HK-2 (cell line): ENCODE measurements around the gene SLC45A2.
"Not testable (repeated sequence)": the region's sequence is repeated elsewhere in the genome, so short reads cannot be mapped to it uniquely, and the experiment has no call there.

Source experiments
- DNase-seq: peaks from one replicate; pipeline ENCODE4 v3.0.0-alpha.2; 2018; ENCODE audit not compliant: unreplicated experiment

SLC45A2 gene, protein sequence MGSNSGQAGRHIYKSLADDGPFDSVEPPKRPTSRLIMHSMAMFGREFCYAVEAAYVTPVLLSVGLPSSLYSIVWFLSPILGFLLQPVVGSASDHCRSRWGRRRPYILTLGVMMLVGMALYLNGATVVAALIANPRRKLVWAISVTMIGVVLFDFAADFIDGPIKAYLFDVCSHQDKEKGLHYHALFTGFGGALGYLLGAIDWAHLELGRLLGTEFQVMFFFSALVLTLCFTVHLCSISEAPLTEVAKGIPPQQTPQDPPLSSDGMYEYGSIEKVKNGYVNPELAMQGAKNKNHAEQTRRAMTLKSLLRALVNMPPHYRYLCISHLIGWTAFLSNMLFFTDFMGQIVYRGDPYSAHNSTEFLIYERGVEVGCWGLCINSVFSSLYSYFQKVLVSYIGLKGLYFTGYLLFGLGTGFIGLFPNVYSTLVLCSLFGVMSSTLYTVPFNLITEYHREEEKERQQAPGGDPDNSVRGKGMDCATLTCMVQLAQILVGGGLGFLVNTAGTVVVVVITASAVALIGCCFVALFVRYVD

DNA sequence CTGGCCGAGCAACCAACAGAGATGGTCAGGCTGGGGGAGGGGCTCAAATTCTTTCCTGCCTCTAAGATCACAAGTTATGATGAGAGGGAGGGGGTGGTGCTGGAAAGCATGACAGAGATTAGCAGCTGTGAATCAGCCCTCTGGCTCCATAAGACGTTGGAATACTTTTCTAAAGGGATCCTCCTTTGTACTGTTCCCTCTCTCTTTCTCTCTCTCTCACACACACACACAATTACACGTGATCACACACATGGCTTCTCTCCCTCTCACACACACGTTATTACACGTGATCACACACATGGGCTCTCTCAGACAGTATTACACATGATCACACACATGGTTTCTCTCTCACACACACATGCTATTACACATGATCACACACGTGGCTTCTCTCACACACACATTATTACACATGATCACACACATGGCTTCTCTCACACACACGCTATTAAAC, at the start of gene SLC45A2:
SLC45A2 (minus strand) TSS at position 23 of the 454 bp plus-strand sequence. CDS start 110 bp downstream, outside the sequence.
- no peak for DNase-seq

DNA sequence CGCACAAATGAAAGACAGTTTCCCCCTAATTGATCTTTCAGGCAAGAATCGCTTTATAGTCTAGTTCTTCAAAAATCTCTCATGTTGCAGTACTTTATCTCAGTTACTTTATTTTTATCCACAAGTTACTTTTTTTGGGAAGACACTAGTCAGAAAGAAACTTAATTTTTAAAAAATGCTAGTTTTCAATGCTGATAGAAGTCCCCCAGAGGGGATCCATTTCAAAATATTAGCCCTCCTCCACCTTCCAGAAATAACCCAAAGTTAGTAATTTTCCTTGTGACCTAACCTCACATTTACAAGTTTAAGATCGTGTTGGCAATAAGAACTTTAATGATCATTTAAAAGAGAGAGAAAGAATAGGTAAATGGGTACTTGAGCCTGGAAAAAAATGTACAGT, 47.5 kb upstream of the SLC45A2 start:
- no peak for DNase-seq

DNA sequence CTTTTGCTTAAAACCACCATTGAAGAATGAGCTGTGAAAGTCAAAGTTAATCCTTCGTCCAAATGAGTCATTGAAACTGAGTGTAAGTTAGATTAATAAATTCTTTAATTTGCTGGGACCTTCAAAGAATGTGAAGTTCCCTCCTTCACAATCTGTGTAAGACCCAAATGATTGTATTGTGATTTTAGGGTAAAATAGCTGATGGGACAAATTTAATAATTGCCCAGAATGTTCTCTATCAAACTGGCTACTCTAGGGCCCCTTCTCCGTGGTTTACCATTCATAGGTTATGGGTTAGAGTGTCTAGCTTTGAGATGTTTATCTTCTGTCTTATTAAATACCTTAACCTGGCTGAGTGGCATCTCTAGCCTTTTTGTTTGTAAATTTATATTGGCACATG, 46.6 kb upstream of the SLC45A2 start:
- DNase-seq, result no peak

DNA sequence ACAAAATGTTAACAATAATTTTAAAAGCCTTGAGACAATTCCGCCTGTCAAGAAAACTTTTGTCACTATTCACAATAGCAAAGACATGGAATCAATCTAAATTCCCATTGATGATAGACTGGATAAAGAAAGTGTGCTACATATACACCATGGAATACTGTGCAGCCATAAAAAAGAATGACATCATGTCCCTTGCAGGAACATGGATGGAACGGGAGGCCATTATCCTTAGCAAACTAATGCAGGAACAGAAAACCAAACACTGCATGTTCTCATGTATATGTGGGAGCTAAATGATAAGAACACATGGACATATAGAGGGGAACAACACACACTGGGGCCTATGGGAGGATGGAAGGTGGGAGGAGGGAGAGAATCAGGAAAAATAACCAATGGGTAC, 46.1 kb upstream of the SLC45A2 start:
- not testable (repeated sequence) for DNase-seq

DNA sequence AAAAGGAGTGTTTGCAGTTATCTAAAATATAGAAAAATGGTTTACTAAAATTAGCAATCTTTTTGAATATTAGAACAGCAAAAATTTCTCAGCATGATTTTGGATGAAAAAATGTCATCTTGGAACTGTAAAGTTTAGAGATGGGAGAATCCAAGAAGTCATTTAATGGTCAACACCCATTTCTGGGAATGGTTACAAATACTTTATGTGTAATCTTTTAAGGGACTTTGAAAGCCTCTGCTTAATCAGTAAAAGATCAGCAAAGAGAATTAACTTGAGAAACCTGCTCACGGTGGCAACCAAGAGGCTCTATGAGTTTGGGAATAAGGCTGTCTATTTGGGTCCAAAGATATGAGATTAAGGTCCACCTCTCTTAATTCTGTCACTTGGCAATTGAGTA, 45.6 kb upstream of the SLC45A2 start:
- DNase-seq, result no peak

DNA sequence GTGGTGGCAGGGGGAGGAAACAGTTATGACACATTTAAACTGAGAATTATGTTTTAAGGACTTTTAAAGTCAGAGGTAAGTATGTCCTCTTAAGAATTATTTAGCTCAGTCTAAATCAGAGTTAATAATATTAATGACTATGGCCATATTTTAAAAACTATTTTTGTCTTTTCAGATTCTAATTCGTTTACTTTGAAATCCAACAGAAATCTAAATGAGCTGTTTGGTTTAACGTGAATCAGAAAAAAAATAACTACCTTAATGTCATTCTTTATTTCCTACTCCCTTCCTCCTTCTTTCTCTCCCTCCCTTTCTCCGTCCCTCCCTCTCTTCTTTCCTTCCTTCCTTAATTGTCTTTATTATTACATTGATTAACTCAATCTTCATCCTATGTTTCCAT, 43.9 kb upstream of the SLC45A2 start:
- no peak for DNase-seq

DNA sequence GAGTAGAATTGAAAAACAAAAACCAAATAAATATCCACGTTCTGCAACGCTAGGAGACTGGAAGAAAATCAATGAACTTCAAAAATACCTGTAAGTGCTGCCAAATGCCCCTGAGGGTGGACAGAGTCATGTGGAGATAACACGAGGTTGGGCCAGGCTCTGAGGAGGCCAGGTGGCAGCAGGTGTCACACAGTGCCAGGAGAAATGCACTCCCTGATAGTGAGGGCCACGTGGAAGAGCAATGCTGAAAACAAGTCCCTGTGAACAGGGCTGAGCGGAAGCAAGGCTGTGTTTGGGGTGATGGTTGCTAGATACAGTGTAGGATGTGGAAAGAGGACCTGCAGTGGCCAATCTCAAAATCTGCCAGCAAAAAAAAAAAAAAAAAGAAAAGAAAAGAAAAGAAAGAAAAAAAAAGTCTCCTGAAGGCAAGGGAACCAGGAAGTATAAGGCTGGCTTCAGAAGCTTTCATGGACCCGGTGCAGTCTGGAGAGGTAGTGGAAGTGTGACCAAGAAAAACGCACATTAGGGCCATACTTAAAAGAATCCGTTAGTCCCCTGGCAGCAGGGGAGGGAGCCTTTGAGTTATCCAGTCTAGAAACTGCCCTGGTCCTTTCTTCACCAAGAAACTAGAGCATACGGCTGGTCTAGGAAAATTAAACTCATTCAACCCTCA, 41.7 kb upstream of the SLC45A2 start:
- no peak for DNase-seq

DNA sequence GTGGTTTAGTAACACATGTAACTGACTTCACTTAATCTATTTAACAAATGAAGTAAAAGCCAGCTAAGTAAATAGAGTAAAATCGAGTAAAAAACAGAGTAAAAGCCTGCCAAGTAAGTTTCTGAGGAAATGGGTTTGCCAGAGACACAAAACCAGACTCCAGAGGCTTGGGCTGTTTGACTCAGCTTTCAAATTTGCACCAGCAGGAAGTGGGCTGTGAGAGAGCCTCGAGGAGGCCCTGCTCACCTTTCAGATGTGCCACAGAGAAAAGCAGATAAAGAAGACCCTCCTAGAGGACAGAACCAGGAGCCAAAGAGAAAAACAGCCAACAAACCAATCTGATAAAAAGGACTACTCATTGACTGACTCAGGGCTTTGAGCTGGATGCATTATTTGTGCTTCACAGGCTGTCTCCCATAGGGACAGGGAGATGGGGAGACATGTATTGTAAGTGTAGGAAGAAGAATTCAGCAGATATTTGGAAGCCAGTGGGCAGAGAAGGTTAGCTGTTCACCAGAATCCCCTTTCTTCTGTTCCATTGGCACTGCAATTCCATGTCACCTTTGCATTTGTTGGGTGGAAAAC, 37.7 kb upstream of the SLC45A2 start:
- DNase-seq, result no peak

DNA sequence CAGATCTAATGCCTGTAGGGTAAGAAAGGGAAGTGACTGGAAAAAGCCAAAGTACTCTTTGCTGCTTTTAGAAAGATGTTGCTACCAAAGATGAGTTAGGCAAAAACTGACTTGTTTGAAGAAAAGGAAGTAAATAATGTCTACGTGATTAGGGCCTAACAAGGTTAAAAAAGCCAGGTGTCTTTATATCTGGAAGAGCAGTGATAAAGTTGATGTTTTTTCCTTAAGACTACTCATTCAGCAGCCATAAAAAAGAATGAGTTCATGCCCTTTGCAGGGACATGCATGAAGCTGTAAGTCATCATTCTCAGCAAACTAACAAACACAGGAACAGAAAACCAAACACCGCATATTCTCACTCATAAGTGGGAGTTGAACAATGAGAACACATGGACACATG, 36.8 kb upstream of the SLC45A2 start:
- no peak for DNase-seq

DNA sequence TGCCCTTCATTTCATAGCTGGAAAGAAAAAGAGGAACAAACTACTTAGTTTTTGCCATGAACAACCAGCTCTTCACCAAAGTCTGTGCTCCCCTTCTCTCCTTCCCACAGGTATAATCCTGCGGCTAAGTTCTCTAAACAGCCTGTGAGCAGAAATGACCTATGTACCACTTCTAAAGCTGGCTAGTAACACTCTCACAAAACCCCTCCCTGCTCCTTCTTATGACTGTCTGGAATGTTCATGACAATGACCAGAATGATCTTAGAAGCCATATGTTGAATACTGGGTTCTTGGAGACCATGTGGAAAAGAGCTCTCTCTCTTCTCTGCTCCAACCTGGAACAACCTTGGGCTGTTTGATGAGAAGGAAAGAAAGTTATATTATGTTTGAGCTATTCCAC, 36.2 kb upstream of the SLC45A2 start:
- no peak for DNase-seq

DNA sequence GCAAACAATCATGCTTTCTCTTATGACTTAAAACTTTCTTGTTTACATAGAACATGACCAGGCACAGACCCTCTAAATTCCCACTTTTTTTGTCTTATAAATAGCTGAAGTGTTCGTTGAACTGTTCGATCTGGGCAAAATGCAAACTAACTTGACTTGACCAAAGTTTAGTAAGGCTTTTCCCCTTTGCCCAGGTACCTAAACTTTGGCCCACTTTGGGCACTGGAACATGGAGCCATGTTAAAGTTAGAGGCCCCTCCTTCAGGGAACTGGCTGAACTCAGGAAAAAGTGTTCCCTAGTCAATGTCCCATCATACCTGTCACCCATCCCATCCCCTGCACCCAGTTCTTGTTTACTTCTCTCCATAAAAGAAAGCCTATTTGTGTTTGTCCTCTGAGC, 32.8 kb upstream of the SLC45A2 start:
- no peak for DNase-seq

DNA sequence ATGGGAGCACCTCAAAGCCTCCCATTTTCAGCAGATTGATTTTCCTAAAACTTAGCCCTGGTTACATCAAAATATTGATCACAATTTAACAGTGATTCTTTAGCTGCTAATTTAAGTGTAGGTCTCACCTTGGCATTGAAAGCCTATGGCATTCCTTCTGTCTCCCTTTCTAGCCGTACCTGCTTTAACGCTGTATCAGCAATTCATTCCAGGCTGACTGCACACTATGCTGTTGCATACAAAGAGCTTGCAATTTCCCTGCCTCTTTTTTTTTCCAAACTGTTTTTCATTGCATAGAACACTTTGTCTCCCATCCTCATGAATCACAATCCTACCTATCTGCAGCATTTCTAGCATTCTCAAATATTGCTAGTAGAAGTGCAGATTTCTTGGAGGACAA, 32.3 kb upstream of the SLC45A2 start:
- no peak for DNase-seq

DNA sequence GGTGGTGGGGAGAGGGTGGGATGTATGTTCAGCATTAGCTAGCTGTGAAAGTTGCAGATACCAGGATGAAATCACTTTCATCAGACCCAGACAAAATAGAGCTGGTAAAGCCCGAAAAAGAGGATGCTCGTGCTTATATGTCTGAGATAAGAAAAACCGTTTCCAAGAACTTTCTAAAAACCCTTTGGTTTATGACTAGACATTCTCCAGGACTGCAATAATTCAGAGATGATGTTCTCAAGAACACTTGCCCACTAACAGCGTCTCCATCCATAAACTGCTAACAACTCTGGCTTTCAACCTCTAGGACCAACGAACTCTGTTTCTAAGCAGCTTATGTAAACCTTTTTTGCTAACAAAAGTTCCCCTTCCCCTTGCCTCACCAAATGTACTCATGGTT, 31.7 kb upstream of the SLC45A2 start:
- no peak for DNase-seq

DNA sequence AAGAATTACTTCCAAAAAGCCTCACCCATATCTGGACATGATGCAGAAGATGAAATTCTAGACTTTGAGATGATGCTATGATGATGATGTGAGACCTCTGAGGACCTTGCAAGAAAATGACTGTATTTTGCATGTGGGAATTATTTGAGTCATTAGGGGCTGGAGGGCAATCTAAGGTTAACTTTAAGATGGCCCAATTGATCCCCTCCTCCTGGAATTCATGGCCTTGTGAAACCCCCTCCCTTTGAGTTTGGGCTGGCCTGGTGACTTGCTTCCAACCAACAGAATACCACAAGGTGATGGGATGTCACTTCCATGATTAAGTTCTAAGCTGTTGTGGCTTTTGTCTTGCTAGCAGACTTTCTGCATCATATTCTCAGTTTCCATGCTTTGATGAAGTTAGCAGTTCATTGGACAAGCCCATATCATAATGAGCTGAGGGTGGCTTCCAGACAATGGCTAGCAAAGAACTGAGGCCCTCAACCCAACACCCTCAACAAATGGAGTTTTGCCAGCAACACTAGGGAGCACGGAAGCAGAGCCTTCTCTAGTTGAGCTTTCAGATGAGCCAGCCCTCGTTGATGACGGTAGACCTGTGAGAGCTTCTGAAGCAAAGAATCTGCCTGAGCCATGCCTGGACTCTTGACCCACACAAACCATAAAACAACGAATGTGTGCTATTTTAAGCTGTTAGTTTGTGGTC, 30.8 kb upstream of the SLC45A2 start:
- no peak for DNase-seq

DNA sequence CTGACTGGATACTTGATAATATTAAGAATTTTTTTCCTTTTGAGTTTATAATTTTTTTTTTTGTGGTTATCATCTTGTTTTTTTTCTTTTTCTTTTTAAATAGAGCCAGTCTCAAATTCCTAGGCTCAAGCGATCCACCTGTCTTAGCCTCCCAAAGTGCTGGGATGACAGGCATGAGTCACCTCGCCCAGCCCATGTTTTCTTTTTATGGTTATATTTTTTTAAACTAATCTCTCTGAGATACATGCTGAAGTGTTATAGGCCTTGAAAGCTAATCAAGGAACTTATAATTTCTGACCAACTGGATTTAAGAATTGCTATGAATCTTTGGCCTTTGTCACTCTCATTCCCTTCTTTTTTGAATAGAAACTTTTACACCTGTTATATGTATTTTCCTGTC, 30.1 kb upstream of the SLC45A2 start:
- no peak for DNase-seq

DNA sequence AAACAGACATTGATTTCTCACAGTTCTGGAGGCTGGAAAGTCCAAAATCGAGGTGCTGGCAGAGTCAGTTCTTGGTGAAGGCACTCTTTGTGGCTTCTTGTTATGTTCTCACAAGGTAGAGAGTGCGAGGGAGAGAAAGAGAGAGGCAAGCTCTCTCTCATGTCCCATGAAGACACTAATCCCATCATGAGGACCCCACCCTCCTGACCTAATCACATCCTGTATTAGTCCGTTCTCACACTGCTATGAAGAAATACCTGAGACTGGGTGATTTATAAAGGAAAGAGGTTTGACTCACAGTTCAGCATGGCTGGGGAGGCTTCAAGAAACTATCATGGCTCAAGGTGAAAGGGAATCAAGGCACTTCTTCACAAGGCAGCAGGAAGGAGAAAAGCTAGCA, 29.1 kb upstream of the SLC45A2 start:
- no peak for DNase-seq

DNA sequence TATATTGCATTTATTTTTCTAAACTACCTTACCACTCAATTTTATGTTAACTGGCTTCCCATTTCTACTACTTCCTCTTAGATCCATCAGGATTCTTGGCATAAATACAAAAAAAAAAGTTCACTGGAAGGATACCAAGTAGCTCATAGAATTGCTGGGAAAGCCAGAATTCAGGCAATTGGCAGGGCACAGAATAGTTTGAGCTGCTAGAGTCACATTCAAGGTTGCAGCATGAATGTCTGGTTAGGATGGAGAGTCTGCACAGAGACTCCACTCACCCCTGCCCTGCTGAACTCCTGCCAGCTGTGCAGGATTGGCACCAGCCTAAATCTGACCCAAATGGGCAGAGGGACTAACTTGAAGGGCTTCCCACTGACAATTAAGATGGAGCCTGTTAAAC, 28.3 kb upstream of the SLC45A2 start:
- no peak for DNase-seq

DNA sequence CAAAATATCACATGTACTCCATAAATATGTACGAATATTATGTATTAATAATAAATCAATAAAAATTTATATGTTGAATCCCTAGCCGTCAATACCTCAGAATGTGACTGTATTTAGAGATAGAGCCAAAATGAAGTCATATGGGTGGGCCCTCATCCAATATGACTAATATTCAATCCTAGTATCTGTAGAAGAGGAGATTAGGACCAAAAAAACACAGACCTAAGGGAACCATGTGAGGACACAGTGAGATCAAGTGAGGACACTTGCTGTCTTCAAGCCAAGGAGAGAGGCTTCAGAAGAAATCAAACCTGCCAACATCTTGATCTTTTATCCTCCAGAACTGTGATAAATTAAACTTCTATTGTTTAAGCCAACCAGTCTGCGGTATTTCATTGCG, 27.0 kb upstream of the SLC45A2 start:
- DNase-seq, result no peak

DNA sequence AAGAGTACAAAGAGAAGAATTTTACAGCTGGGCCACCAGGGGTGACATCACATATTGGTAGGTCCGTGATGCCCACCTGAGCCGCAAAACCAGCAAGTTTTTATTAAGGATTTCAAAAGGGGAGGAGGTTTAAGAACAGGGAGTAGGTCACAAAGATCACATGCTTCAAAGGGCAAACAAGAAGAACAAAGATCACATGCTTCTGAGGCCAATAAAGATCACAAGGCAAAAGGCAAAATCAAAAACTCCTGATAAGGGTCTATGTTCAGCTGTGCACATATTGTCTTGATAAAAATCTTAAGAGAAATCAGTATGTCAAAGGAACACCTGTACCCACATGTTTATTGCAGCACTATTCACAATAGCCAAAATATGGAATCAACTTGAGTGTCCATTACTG, 25.7 kb upstream of the SLC45A2 start:
- not testable (repeated sequence) for DNase-seq

DNA sequence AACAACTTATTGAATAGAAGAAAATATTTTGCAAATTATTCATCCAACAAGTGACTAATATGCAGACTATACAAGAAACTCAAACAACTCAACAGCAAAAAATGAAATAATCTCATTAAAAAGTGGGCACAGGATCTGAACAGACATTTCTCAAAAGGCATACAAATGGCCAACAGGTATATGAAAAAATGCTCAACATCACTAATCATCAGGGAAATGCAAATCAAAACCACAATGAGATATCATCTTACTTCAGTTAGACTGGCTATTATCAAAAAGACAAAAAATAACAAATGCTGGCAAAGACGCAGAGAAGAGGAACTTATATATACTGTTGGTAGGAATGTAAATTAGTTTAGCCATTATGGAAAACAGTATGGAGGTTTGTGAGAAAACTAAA, 25.1 kb upstream of the SLC45A2 start:
- no peak for DNase-seq

DNA sequence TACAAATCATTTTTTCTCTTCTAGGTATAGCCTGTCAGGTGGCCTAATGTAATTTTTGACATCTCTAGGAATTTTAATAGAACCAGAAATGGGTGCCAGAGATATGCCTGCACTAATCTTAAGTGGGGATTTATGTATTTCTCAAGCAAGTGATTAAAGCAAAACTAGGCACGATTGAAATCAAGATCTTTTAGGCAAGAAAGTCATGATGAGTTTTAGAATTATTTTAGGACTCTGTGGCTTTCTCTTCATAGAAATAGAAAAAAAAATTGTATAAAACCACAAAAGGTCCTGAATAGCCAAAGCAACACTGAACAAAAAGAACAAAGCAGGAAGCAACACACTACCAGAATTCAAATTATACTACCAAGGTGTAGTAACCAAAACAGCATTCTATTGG, 24.3 kb upstream of the SLC45A2 start:
- no peak for DNase-seq
